ENCODE measurements around the gene ZMIZ1. TPM values are rescaled to one million over a fixed set of nuclear protein-coding genes. Genes with fewer than 3 reads are reported as not detected.
A peak's percentile ranks its signal among the peaks of the same experiment; 100 is the strongest.

Gene ZMIZ1
- total RNA-seq, 2 donors from 2014 or later = 30.0 to 34.0 TPM

- no peak for DNase-seq
Measured at GRCh38 chr10:79249186-79250121, 180.7 kb downstream of the ZMIZ1 start.

GRCh38 chr10:79250259-79250658 is 181.5 kb downstream of the ZMIZ1 start:
- Mint-ChIP-seq H3K36me3 (ENCODE audit: low read depth) (no peaks in the 10 kb centered on the region), H3K4me1 (peaks cover 29% of the 10 kb centered on the region), H3K27ac (peak overlapping the region; percentile 68), H3K4me3 (no peak overlapping the region), H3K27me3 (no peaks in the 10 kb centered on the region)
- ATAC-seq (peak; percentile 52), DNase-seq (no peak)
- no peaks in the 10 kb centered on the region for H3K9me3 ChIP-seq (ENCODE audit: control insufficient read depth, low read length, poor library complexity, severe bottlenecking)

More at GRCh38 chr10:79249186-79250121, 180.7 kb downstream of the ZMIZ1 start:
- H3K27ac Mint-ChIP-seq = peak overlapping the region; percentile 95
- ATAC-seq = peak; percentile 30
- H3K36me3 Mint-ChIP-seq (ENCODE audit: low read depth) = no peaks in the 10 kb centered on the region
- no peaks in the 10 kb centered on the region for H3K9me3 ChIP-seq (ENCODE audit: control insufficient read depth, low read length, poor library complexity, severe bottlenecking)
- peaks cover 37% of the 10 kb centered on the region for H3K4me1 Mint-ChIP-seq
- H3K4me3 Mint-ChIP-seq = peak overlapping the region; percentile 28
- H3K27me3 Mint-ChIP-seq = no peaks in the 10 kb centered on the region

- DNase-seq (no peak), ATAC-seq (no peak)
- Mint-ChIP-seq H3K27ac (peak overlapping the region; percentile 43), H3K4me1 (peaks cover 29% of the 10 kb centered on the region), H3K27me3 (no peaks in the 10 kb centered on the region), H3K36me3 (ENCODE audit: low read depth) (no peaks in the 10 kb centered on the region), H3K4me3 (no peak overlapping the region)
- H3K9me3 ChIP-seq (ENCODE audit: control insufficient read depth, low read length, poor library complexity, severe bottlenecking) = no peaks in the 10 kb centered on the region
Measured at GRCh38 chr10:79252450-79252849, 183.7 kb downstream of the ZMIZ1 start.

DNA sequence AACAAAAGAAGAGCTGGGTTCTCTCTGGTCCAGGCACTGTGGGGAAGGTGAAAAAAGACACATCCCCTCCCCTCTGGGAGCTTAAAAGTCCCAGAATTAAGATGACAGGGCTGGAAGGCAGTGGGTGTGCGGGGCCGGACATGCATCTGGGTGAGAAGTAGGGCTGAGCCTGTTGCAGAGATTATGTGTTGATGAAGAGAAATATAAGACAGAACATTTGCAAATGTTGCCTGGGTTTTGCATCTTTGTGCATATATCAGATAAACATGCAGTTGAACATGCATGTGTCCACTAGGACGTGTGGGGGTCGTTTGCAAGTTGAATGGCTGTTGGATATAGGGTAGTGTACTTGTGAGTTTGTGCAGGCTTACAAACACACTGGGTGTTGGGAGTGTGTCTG is 184.2 kb downstream of the ZMIZ1 start:
- no peak overlapping the region for H3K4me3 Mint-ChIP-seq
- H3K9me3 ChIP-seq (ENCODE audit: control insufficient read depth, low read length, poor library complexity, severe bottlenecking) = no peaks in the 10 kb centered on the region
- no peaks in the 10 kb centered on the region for H3K27me3 Mint-ChIP-seq
- no peak for DNase-seq
- H3K4me1 Mint-ChIP-seq = peaks cover 26% of the 10 kb centered on the region
- H3K27ac Mint-ChIP-seq = no peak overlapping the region
- no peak for ATAC-seq
- no peaks in the 10 kb centered on the region for H3K36me3 Mint-ChIP-seq (ENCODE audit: low read depth)

DNA sequence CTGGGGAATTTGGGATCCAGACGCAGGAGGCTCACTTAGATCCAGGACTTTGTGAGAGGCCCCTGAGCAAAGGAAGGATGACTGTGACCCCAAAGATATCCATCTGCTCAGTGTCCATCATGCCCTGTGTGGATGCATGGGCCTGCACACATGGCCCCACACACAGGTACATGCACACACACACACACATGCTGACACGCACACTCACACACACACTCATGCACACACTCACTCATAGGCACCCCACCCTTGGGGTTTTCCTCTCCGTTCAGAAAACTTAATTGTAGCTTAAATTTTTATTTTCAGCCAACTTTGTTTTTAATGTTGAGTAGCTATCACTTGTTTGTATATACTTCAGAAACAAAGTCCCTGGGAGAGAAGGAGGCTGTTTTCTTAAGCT is 184.9 kb downstream of the ZMIZ1 start:
- no peak for ATAC-seq
- Mint-ChIP-seq H3K4me3 (no peak overlapping the region), H3K27me3 (no peaks in the 10 kb centered on the region), H3K27ac (no peak overlapping the region), H3K4me1 (peaks cover 26% of the 10 kb centered on the region), H3K36me3 (ENCODE audit: low read depth) (no peaks in the 10 kb centered on the region)
- peaks cover 2% of the 10 kb centered on the region for H3K9me3 ChIP-seq (ENCODE audit: control insufficient read depth, low read length, poor library complexity, severe bottlenecking)
- DNase-seq = no peak

DNA sequence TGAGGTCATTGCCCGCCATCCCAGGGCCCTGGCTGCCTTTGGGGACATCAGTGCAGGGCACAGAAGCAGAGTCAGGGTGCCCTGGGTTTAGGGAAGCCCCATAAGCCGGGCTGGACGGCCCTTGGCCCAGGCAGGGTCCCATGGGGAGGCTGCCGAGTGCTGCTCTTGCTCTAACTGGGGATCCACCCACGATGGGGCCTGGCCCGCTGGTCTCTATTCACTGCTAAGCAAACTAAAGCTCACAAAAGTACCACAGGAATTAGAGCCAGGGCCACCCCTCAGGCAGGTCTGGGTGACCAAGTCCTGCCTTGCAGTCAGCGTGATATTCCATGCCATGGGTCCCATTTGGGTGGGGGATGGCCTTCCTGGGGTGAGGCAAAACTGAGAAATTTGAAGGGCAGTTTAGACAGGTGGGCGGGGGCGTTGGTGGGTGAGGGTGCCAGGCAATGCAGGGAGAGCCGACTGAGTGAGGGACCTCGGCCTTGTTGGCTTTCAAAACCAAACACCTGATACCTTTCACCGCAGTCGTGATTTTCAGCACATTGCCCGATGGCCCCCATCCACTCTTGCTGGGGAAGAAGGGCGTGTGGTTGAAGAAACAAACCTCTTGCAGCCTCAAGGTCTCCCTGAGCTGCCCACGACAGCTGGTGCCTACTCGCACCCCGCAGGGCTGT is 185.7 kb downstream of the ZMIZ1 start:
- Mint-ChIP-seq H3K27ac (no peak overlapping the region), H3K4me1 (peaks cover 27% of the 10 kb centered on the region), H3K4me3 (no peak overlapping the region), H3K27me3 (no peaks in the 10 kb centered on the region), H3K36me3 (ENCODE audit: low read depth) (no peaks in the 10 kb centered on the region)
- no peak for DNase-seq
- H3K9me3 ChIP-seq (ENCODE audit: control insufficient read depth, low read length, poor library complexity, severe bottlenecking) = peaks cover 2% of the 10 kb centered on the region
- no peak for ATAC-seq

DNA sequence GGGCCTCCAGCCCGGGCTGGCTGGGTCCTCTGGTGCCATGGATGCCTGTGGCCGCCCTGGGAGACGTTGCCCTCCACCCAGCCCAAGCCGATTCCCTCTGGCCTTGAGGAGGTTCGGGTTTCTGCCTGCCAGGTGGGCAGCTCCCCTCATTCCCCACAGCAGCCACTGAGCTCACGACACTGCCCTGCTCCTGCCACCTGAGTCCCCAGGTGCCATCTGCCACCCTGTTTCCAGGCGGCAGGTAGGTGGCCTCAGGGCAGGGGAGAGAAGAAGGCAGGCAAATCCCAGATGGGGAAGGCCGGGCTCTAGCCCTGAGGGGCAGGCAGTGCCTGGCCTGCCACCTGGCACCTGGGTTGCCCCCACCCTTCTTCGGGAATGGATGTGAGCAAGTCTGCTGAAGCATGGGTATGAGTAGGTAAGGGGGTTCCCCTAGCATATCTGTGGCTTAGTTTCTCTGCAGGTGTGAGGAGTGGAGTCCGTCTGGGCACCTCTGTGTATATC is 186.3 kb downstream of the ZMIZ1 start:
- peaks cover 2% of the 10 kb centered on the region for H3K9me3 ChIP-seq (ENCODE audit: control insufficient read depth, low read length, poor library complexity, severe bottlenecking)

DNA sequence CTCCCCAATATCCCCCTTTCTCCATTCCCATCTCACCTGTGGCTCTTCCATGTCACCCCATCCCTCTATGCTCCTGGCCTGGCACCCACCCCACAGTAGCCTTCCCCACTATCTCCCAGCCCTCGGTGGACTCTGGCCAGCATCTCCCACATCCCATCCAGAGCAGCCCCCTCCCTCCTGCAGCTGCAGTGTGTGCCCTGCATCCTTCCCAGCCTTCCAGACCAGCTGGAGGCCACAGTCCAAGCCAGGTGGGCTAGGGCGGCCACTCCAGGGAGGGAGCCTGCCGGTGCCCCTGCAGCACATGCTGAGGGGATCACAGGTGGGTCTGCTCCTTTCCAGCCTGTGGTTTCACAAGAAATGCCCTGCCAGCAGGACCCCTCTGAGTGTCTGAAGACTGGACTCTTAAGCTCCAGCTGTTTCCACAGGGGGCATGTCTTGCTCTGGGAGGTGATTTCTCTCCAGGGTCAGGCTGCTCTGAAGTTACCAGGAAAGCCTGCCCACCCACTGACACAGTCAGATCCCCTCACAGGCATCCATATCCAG is 187.6 kb downstream of the ZMIZ1 start:
- DNase-seq (no peak), ATAC-seq (no peak)
- H3K9me3 ChIP-seq (ENCODE audit: control insufficient read depth, low read length, poor library complexity, severe bottlenecking) = peaks cover 2% of the 10 kb centered on the region
- Mint-ChIP-seq H3K27ac (peak overlapping the region; percentile 47), H3K27me3 (no peaks in the 10 kb centered on the region), H3K36me3 (ENCODE audit: low read depth) (no peaks in the 10 kb centered on the region), H3K4me1 (peaks cover 28% of the 10 kb centered on the region), H3K4me3 (no peak overlapping the region)

More for the DNA sequence above, 186.3 kb downstream of the ZMIZ1 start:
- no peak overlapping the region for H3K4me3 Mint-ChIP-seq
- H3K4me1 Mint-ChIP-seq = peaks cover 27% of the 10 kb centered on the region
- ATAC-seq (no peak), DNase-seq (no peak)
- no peak overlapping the region for H3K27ac Mint-ChIP-seq
- H3K27me3 Mint-ChIP-seq = no peaks in the 10 kb centered on the region
- H3K36me3 Mint-ChIP-seq (ENCODE audit: low read depth) = no peaks in the 10 kb centered on the region

GRCh38 chr10:79258894-79259293 is 190.1 kb downstream of the ZMIZ1 start:
- Mint-ChIP-seq H3K27me3 (no peaks in the 10 kb centered on the region), H3K27ac (peak overlapping the region; percentile 39), H3K4me3 (no peak overlapping the region), H3K4me1 (peaks cover 26% of the 10 kb centered on the region), H3K36me3 (ENCODE audit: low read depth) (no peaks in the 10 kb centered on the region)
- DNase-seq = no peak
- H3K9me3 ChIP-seq (ENCODE audit: control insufficient read depth, low read length, poor library complexity, severe bottlenecking) = peaks cover 2% of the 10 kb centered on the region
- no peak for ATAC-seq

- no peak for ATAC-seq
- Mint-ChIP-seq H3K4me3 (no peak overlapping the region), H3K4me1 (peaks cover 33% of the 10 kb centered on the region), H3K36me3 (ENCODE audit: low read depth) (no peaks in the 10 kb centered on the region), H3K27me3 (no peaks in the 10 kb centered on the region), H3K27ac (peak overlapping the region; percentile 39)
- peaks cover 2% of the 10 kb centered on the region for H3K9me3 ChIP-seq (ENCODE audit: control insufficient read depth, low read length, poor library complexity, severe bottlenecking)
- DNase-seq = no peak
Measured at GRCh38 chr10:79259834-79260233, 191.1 kb downstream of the ZMIZ1 start.

DNA sequence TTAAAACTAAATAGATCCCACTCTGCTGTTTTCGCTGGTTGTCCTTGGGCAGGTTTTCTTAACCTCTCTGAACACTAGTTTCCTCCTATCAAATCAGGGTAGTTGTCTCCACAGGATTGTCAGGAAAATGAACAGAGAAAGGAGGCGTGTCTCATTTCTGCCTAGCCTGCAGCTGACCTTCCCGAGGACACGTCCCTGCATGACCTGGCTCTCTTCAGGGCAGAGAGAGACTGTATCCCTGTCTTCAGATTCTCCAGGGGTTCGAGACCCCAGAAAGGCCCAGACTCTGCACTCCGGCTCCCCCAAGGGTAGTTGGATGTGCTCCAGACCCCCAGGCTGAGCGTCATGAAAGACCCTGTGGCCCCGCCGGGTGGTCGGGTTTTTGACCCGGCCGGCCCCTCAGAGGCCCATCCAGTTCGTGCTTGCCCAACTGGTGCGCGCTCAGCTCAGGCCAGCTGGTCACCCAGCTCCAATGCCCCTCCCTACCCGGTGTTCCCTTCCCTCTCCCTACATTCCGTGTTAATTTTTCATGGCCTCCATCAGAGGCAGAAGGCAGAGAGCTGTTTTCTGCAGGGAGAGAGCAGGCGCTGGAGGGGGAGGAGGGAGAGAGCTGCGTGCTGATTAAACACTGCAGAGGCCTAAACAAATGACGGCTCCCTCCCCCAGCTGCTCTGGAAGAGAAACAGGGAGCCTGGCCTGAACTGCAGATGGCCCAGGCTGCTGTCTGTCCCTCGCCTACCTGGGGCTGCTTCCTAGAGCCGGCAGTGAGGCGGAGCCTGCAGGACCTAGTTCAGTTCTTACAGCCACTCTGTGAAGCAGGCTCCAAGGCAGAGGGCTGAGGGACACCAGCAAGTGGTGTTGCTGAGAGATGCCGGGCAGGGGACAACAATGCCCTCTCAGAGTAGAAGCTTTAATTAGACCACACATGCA is 192.3 kb downstream of the ZMIZ1 start:
- H3K9me3 ChIP-seq (ENCODE audit: control insufficient read depth, low read length, poor library complexity, severe bottlenecking) = peaks cover 2% of the 10 kb centered on the region
- DNase-seq (no peak), ATAC-seq (no peak)
- H3K4me3 Mint-ChIP-seq = no peak overlapping the region
- no peak overlapping the region for H3K27ac Mint-ChIP-seq
- H3K36me3 Mint-ChIP-seq (ENCODE audit: low read depth) = no peaks in the 10 kb centered on the region
- peaks cover 37% of the 10 kb centered on the region for H3K4me1 Mint-ChIP-seq
- no peaks in the 10 kb centered on the region for H3K27me3 Mint-ChIP-seq

GRCh38 chr10:79262131-79262530 is 193.4 kb downstream of the ZMIZ1 start:
- H3K27ac Mint-ChIP-seq = no peak overlapping the region

More at GRCh38 chr10:79262131-79262530, 193.4 kb downstream of the ZMIZ1 start:
- H3K4me3 Mint-ChIP-seq = no peak overlapping the region
- H3K4me1 Mint-ChIP-seq = peaks cover 38% of the 10 kb centered on the region
- peaks cover 2% of the 10 kb centered on the region for H3K9me3 ChIP-seq (ENCODE audit: control insufficient read depth, low read length, poor library complexity, severe bottlenecking)
- no peak for DNase-seq
- no peaks in the 10 kb centered on the region for H3K36me3 Mint-ChIP-seq (ENCODE audit: low read depth)
- no peaks in the 10 kb centered on the region for H3K27me3 Mint-ChIP-seq
- no peak for ATAC-seq

All from T-helper 17 cell (primary cell).